Measurements from ENCODE around the gene TNKS2. TPM values are rescaled to one million over a fixed set of nuclear protein-coding genes. Genes with fewer than 3 reads are reported as not detected.
A peak's percentile ranks its signal among the peaks of the same experiment; 100 is the strongest.

The TNKS2 gene
- total and polyA plus RNA-seq, 7 donors: 6.3 to 49.5 (median 29.8) TPM

- Histone ChIP-seq H3K36me3 (ENCODE audit: insufficient read depth in 1 of 2, low read depth in 1 of 2) (peaks cover 8 to 64% of the 10 kb centered on the region in 2 donors), H3K4me3 (no peak overlapping the region), H3K9me3 (no peaks in the 10 kb centered on the region), H3K4me1 (peaks cover 46% of the 10 kb centered on the region), H3K27me3 (ENCODE audit: insufficient read depth in 3 of 3, low read length in 2 of 3) (no peaks in the 10 kb centered on the region), H3K27ac (peak overlapping the region; percentile 12)
- no peak for TF ChIP-seq CTCF (IDR thresholded peaks at IDR 0.05)
- DNase-seq (no peak), ATAC-seq (no peak)
- 50 to 74% (median 56%) methylated on average over 1 of the region's 1 CpG for WGBS, 3 donors
- intact Hi-C loops (cut with DNase I): no loop called here
These were observed 15.0 kb downstream of the TNKS2 start for GRCh38 chr10:91813251-91813650.

DNA sequence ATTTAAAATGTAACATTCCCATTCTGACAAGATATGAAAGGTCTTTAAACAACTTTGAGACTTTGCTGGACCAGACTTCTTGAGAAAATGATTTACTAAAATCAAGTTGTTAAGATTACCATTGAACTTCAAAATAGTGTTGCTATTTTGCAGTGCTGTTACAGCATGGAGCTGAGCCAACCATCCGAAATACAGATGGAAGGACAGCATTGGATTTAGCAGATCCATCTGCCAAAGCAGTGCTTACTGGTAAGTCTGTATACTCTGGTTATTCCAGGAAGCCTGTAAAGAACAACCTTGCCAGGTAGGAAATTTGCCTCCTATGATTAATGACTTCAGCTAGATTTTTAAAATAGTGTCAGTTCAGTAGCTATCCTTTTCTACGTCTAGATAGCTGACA lies 18.8 kb downstream of the TNKS2 start:
- intact Hi-C loops (cut with DNase I): no loop called here
- H3K4me3 ChIP-seq: no peak overlapping the region
- DNase-seq (no peak), ATAC-seq (no peak)
- H3K9me3 ChIP-seq: no peaks in the 10 kb centered on the region
- no peak for TF ChIP-seq CTCF (IDR thresholded peaks at IDR 0.05)
- H3K27ac ChIP-seq: no peak overlapping the region
- H3K4me1 ChIP-seq: peaks cover 21% of the 10 kb centered on the region
- WGBS, 3 donors: 19 to 36% (median 26%) methylated on average over 2 of the region's 2 CpGs
- H3K36me3 ChIP-seq (ENCODE audit: insufficient read depth in 1 of 2, low read depth in 1 of 2): peaks cover 8 to 97% of the 10 kb centered on the region in 2 donors
- no peaks in the 10 kb centered on the region for H3K27me3 ChIP-seq (ENCODE audit: insufficient read depth in 3 of 3, low read length in 2 of 3)

- Histone ChIP-seq H3K27ac (no peak overlapping the region), H3K4me1 (no peaks in the 10 kb centered on the region), H3K4me3 (no peak overlapping the region), H3K9me3 (no peaks in the 10 kb centered on the region), H3K36me3 (ENCODE audit: insufficient read depth in 1 of 2, low read depth in 1 of 2) (peaks cover 4 to 100% of the 10 kb centered on the region in 2 donors), H3K27me3 (ENCODE audit: insufficient read depth in 3 of 3, low read length in 2 of 3) (no peaks in the 10 kb centered on the region)
- TF ChIP-seq CTCF (IDR thresholded peaks at IDR 0.05): no peak
- peak; percentile 33 to 80 (median 68) for ATAC-seq
- intact Hi-C loops (cut with DNase I): loop anchor here (5.0 to 10.0 kb wide), 3 partner anchors 37 to 65 kb away; no protein-coding TSS in a partner anchor
- DNase-seq: no peak
- WGBS, 3 donors: 76 to 86% (median 86%) methylated on average over 3 of the region's 3 CpGs
These were observed 21.9 kb downstream of the TNKS2 start for GRCh38 chr10:91820144-91820543.

GRCh38 chr10:91824076-91824475 lies 25.9 kb downstream of the TNKS2 start:
- peak in 3 of 4 donors; percentile 32 to 77 (median 75) for ATAC-seq
- Histone ChIP-seq H3K9me3 (no peaks in the 10 kb centered on the region), H3K4me1 (no peaks in the 10 kb centered on the region), H3K4me3 (no peak overlapping the region), H3K27me3 (ENCODE audit: insufficient read depth in 3 of 3, low read length in 2 of 3) (no peaks in the 10 kb centered on the region), H3K36me3 (ENCODE audit: insufficient read depth in 1 of 2, low read depth in 1 of 2) (peaks cover 3 to 100% of the 10 kb centered on the region in 2 donors), H3K27ac (peak overlapping the region; percentile 2)
- intact Hi-C loops (cut with DNase I): loop anchor here (5.0 to 10.0 kb wide), 3 partner anchors 33 to 69 kb away; no protein-coding TSS in a partner anchor
- WGBS, 3 donors: 30 to 52% (median 36%) methylated on average over 1 of the region's 1 CpG
- TF ChIP-seq CTCF (IDR thresholded peaks at IDR 0.05): no peak
- DNase-seq: no peak

- ATAC-seq (no peak), DNase-seq (no peak)
- no peak for TF ChIP-seq CTCF (IDR thresholded peaks at IDR 0.05)
- H3K27ac ChIP-seq: no peak overlapping the region
- peaks cover 3 to 100% of the 10 kb centered on the region in 2 donors for H3K36me3 ChIP-seq (ENCODE audit: insufficient read depth in 1 of 2, low read depth in 1 of 2)
- H3K9me3 ChIP-seq: no peaks in the 10 kb centered on the region
- H3K27me3 ChIP-seq (ENCODE audit: insufficient read depth in 3 of 3, low read length in 2 of 3): no peaks in the 10 kb centered on the region
- no peaks in the 10 kb centered on the region for H3K4me1 ChIP-seq
- no peak overlapping the region for H3K4me3 ChIP-seq
- intact Hi-C loops (cut with DNase I): loop anchor here in 1 of 2 donors (10.0 kb wide), 1 partner anchor 74 kb away; no protein-coding TSS in a partner anchor
- 74 to 83% (median 78%) methylated on average over 2 of the region's 2 CpGs for WGBS, 3 donors
These were observed 31.0 kb downstream of the TNKS2 start for GRCh38 chr10:91829268-91829667.
